ENCODE data around the gene BCAS3.

The BCAS3 gene

DNA sequence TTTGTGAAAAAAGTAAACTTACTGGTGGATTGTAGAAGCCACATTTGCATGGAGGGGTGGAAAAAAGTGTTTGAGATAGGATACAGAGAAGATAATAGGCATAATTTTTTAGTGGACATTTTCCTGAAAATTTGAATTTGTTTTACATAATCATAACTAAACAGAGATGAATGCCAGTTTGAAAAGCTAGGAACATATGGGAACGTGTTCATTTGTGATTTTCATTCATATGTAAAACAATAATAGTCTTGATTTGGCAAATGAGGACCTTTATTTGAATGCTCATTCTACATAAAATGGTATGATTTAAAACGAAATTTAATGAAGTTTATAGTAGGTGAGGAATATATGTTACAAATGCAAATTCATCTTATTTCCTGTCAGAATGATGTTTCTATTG lies 263.9 kb downstream of the BCAS3 start:
- H3K27ac ChIP-seq: no peak overlapping the region
- CTCF ChIA-PET: interaction anchor here (0.6 kb wide), 1 partner anchor 21 kb away, joined by 4 read pairs; no protein-coding TSS in a partner anchor
- POLR2A ChIA-PET (ENCODE audit: low non-redundant PET): no interaction called here
- TF ChIP-seq, protein P1, sequence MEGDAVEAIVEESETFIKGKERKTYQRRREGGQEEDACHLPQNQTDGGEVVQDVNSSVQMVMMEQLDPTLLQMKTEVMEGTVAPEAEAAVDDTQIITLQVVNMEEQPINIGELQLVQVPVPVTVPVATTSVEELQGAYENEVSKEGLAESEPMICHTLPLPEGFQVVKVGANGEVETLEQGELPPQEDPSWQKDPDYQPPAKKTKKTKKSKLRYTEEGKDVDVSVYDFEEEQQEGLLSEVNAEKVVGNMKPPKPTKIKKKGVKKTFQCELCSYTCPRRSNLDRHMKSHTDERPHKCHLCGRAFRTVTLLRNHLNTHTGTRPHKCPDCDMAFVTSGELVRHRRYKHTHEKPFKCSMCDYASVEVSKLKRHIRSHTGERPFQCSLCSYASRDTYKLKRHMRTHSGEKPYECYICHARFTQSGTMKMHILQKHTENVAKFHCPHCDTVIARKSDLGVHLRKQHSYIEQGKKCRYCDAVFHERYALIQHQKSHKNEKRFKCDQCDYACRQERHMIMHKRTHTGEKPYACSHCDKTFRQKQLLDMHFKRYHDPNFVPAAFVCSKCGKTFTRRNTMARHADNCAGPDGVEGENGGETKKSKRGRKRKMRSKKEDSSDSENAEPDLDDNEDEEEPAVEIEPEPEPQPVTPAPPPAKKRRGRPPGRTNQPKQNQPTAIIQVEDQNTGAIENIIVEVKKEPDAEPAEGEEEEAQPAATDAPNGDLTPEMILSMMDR (conservative IDR thresholded peaks at IDR 0.05; ENCODE audit: low read depth): no peak
- DNase-seq (ENCODE audit: low spot score): no peak

- DNase-seq (ENCODE audit: low spot score): no peak
- H3K27ac ChIP-seq: no peak overlapping the region
- ChIA-PET POLR2A (ENCODE audit: low non-redundant PET) (no interaction called here), CTCF (no interaction called here)
- TF ChIP-seq, protein P1 (conservative IDR thresholded peaks at IDR 0.05; ENCODE audit: low read depth): no peak
These were observed 267.1 kb downstream of the BCAS3 start for GRCh38 chr17:60944751-60945150.

DNA sequence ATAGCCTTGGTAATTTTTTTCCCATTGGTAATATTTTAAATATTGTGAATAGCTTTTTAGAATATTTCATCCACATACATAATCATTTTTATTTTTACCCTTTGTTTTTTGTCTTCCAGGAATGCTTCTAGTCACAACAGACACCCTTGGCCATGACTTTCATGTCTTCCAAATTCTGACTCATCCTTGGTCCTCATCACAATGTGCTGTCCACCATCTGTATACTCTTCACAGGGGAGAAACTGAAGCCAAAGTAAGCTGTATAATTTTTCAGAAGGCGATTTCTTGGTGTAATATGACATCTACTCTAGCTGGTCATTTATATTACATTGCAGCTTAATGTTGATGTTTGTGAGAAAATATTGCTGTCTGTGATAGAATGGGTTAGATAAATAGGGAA lies 269.4 kb downstream of the BCAS3 start:
- TF ChIP-seq, protein P1 (conservative IDR thresholded peaks at IDR 0.05; ENCODE audit: low read depth): no peak
- ChIA-PET POLR2A (ENCODE audit: low non-redundant PET) (no interaction called here), CTCF (interaction anchor here (1.0 kb wide), 1 partner anchor 226 kb away, joined by 4 read pairs; no protein-coding TSS in a partner anchor)
- DNase-seq (ENCODE audit: low spot score): no peak
- no peak overlapping the region for H3K27ac ChIP-seq

DNA sequence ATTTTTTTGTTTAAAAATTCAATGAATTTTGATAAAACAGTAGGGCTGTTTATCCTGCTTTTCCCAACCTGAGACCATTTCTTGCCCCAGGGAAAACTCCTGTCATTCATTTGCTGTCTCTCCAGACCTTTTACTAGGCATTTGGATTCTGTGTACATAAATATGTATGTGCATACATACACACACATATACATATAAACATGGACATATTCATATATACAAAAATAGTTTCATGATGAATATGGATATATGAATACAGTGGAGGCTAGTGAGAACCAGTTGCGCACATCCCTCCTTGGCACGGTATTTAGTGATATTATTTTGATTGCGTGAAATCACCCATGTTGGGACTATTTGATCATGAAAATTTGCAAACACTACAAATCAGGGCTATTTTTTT lies 269.9 kb downstream of the BCAS3 start:
- ChIA-PET CTCF (no interaction called here), POLR2A (ENCODE audit: low non-redundant PET) (no interaction called here)
- no peak overlapping the region for H3K27ac ChIP-seq
- TF ChIP-seq, protein P1 (conservative IDR thresholded peaks at IDR 0.05; ENCODE audit: low read depth): no peak
- DNase-seq (ENCODE audit: low spot score): no peak

DNA sequence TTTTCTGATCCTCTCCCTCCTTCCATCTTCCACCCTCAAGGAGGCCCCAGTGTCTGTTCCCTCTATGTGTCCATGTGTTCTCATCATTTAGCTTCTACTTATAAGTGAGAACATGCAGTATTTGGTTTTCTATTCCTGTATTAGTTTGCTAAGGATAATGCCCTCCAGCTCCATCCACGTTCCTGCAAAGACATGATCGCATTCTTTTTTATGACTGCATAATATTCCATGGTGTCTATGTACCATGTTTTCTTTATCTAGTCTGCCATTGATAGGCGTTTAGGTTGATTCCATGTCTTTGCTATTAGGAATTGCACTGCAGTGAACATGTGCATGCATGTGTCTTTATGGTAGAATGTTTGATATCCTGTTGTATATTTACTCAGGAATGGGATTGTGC lies 275.1 kb downstream of the BCAS3 start:
- TF ChIP-seq, protein P1 (conservative IDR thresholded peaks at IDR 0.05; ENCODE audit: low read depth): no peak
- CTCF ChIA-PET: no interaction called here

GRCh38 chr17:60959011-60959410 lies 281.4 kb downstream of the BCAS3 start:
- ChIA-PET CTCF (interaction anchor here (0.6 kb wide), 1 partner anchor 10 kb away, joined by 3 read pairs; no protein-coding TSS in a partner anchor), POLR2A (ENCODE audit: low non-redundant PET) (no interaction called here)
- no peak for DNase-seq (ENCODE audit: low spot score)
- no peak overlapping the region for H3K27ac ChIP-seq
- TF ChIP-seq, protein P1 (conservative IDR thresholded peaks at IDR 0.05; ENCODE audit: low read depth): no peak

More for the DNA sequence above, 275.1 kb downstream of the BCAS3 start:
- H3K27ac ChIP-seq: no peak overlapping the region
- POLR2A ChIA-PET (ENCODE audit: low non-redundant PET): no interaction called here
- DNase-seq (ENCODE audit: low spot score): no peak

- DNase-seq (ENCODE audit: low spot score): no peak
- no peak overlapping the region for H3K27ac ChIP-seq
- TF ChIP-seq, protein P1 (conservative IDR thresholded peaks at IDR 0.05; ENCODE audit: low read depth): no peak
- POLR2A ChIA-PET (ENCODE audit: low non-redundant PET): no interaction called here
- CTCF ChIA-PET: no interaction called here
These were observed 282.0 kb downstream of the BCAS3 start for GRCh38 chr17:60959696-60960095.

Data from RWPE1 (cell line).